ENCODE data around the gene BCKDK. TPM values are rescaled to one million over a fixed set of nuclear protein-coding genes. Genes with fewer than 3 reads are reported as not detected.
A peak's percentile ranks its signal among the peaks of the same experiment; 100 is the strongest.

BCKDK gene
- total RNA-seq, 2 donors from 2014 or later, result 47.0 to 57.7 TPM

DNA sequence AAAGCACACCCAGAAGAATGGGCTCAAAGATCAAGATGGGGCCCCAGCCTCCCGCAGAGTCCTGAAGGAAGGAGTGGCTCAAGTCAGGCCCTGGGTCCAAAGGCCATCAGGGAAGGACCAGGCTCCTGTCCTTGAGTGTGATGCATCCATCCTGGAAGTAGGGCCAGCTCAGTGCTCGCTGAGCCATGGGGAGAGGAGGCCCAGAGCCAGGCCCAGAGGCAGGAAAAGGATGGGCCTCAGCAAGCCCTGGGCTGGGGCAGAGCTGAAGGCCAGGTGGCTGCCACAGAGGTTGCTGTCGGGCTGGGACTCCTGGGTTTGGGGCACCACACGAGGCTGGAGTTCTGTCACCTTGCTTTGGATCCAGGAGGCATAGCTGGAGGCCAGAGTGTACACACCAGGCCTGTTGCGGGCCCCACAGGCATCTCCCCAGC lies 23.7 kb downstream of the BCKDK start:
- WGBS, 2 experiments (ENCODE audit: insufficient coverage in 1 of 2, insufficient read length in 1 of 2), result 92 to 94% methylated on average over 5 of the region's 5 CpGs
- Histone ChIP-seq H3K27ac (ENCODE audit: low read depth, low read length) (no peak overlapping the region), H3K4me1 (ENCODE audit: control insufficient read depth, insufficient read depth, low read length) (peaks cover 10% of the 10 kb centered on the region), H3K9ac (ENCODE audit: extremely low read depth, low read length, poor library complexity, severe bottlenecking) (no peak overlapping the region), H3K4me3 (ENCODE audit: low read length) (no peak overlapping the region), H3K27me3 (ENCODE audit: control insufficient read depth, insufficient read depth, low read length, poor library complexity, severe bottlenecking) (no peaks in the 10 kb centered on the region), H3K9me3 (ENCODE audit: control insufficient read depth, low read length) (no peaks in the 10 kb centered on the region), H3K36me3 (ENCODE audit: control insufficient read depth, insufficient read depth, low read length) (peaks cover 19% of the 10 kb centered on the region)
- TF ChIP-seq CTCF (conservative IDR thresholded peaks at IDR 0.05), result no peak
- H3K9me3 Mint-ChIP-seq, result no peaks in the 10 kb centered on the region
- no peak overlapping the region for H3K27ac Mint-ChIP-seq
- H3K4me3 Mint-ChIP-seq, result no peak overlapping the region
- no peaks in the 10 kb centered on the region for H3K27me3 Mint-ChIP-seq (ENCODE audit: insufficient read depth)
- peaks cover 28% of the 10 kb centered on the region for H3K4me1 Mint-ChIP-seq
- H3K36me3 Mint-ChIP-seq (ENCODE audit: low read depth), result peaks cover 26% of the 10 kb centered on the region
- no peak for DNase-seq

GRCh38 chr16:31132303-31132979 lies 24.3 kb downstream of the BCKDK start:
- WGBS, 2 experiments (ENCODE audit: insufficient coverage in 1 of 2, insufficient read length in 1 of 2), result 95% methylated on average over 14 to 20 of the region's 20 CpGs
- H3K4me3 Mint-ChIP-seq, result no peak overlapping the region
- H3K27me3 ChIP-seq (ENCODE audit: control insufficient read depth, insufficient read depth, low read length, poor library complexity, severe bottlenecking), result no peaks in the 10 kb centered on the region
- H3K27ac ChIP-seq (ENCODE audit: low read depth, low read length), result no peak overlapping the region
- no peak overlapping the region for H3K27ac Mint-ChIP-seq
- H3K9me3 ChIP-seq (ENCODE audit: control insufficient read depth, low read length), result no peaks in the 10 kb centered on the region
- no peak for TF ChIP-seq CTCF (conservative IDR thresholded peaks at IDR 0.05)
- peaks cover 26% of the 10 kb centered on the region for H3K36me3 Mint-ChIP-seq (ENCODE audit: low read depth)
- H3K4me1 Mint-ChIP-seq, result peaks cover 28% of the 10 kb centered on the region
- peaks cover 10% of the 10 kb centered on the region for H3K4me1 ChIP-seq (ENCODE audit: control insufficient read depth, insufficient read depth, low read length)
- H3K4me3 ChIP-seq (ENCODE audit: low read length), result no peak overlapping the region
- DNase-seq, result no peak
- H3K27me3 Mint-ChIP-seq (ENCODE audit: insufficient read depth), result no peaks in the 10 kb centered on the region
- H3K9me3 Mint-ChIP-seq, result no peaks in the 10 kb centered on the region
- H3K9ac ChIP-seq (ENCODE audit: extremely low read depth, low read length, poor library complexity, severe bottlenecking), result no peak overlapping the region
- peaks cover 18% of the 10 kb centered on the region for H3K36me3 ChIP-seq (ENCODE audit: control insufficient read depth, insufficient read depth, low read length)

GRCh38 chr16:31133046-31133501 lies 24.9 kb downstream of the BCKDK start:
- Mint-ChIP-seq H3K9me3 (no peaks in the 10 kb centered on the region), H3K27ac (peak overlapping the region; percentile 78), H3K27me3 (ENCODE audit: insufficient read depth) (no peaks in the 10 kb centered on the region), H3K36me3 (ENCODE audit: low read depth) (peaks cover 21% of the 10 kb centered on the region), H3K4me3 (peak overlapping the region; percentile 90), H3K4me1 (peaks cover 28% of the 10 kb centered on the region)
- H3K9ac ChIP-seq (ENCODE audit: extremely low read depth, low read length, poor library complexity, severe bottlenecking), result no peak overlapping the region
- H3K27me3 ChIP-seq (ENCODE audit: control insufficient read depth, insufficient read depth, low read length, poor library complexity, severe bottlenecking), result no peaks in the 10 kb centered on the region
- no peak overlapping the region for H3K4me3 ChIP-seq (ENCODE audit: low read length)
- peaks cover 10% of the 10 kb centered on the region for H3K4me1 ChIP-seq (ENCODE audit: control insufficient read depth, insufficient read depth, low read length)
- WGBS, 2 experiments (ENCODE audit: insufficient coverage in 1 of 2, insufficient read length in 1 of 2), result 95 to 100% methylated on average over 1 to 6 of the region's 6 CpGs
- H3K27ac ChIP-seq (ENCODE audit: low read depth, low read length), result no peak overlapping the region
- H3K9me3 ChIP-seq (ENCODE audit: control insufficient read depth, low read length), result no peaks in the 10 kb centered on the region
- H3K36me3 ChIP-seq (ENCODE audit: control insufficient read depth, insufficient read depth, low read length), result peaks cover 14% of the 10 kb centered on the region
- DNase-seq, result no peak
- TF ChIP-seq CTCF (conservative IDR thresholded peaks at IDR 0.05), result no peak
